DOHH2 (cell line): ENCODE results near the gene TMPRSS7.

Experiments
- EZH2phosphoT487 ChIP-seq: fragments of 200-600 bp; sonication (generic); IDR thresholded peaks from 2 replicates; pipeline ENCODE4 v1.6.1; 2017; ENCODE audit warnings: borderline replicate concordance, mild to moderate bottlenecking, antibody characterized with exemption, low read length, moderate library complexity, mixed read lengths
- TF ChIP-seq, protein P1 (sequence below): fragments of 200-600 bp; sonication (generic); IDR thresholded peaks from one replicate; pipeline ENCODE4 v1.5.1; 2014; ENCODE audit warnings: antibody characterized with exemption, mild to moderate bottlenecking, low read depth, low read length; ENCODE audit not compliant: poor library complexity, severe bottlenecking

DNA sequence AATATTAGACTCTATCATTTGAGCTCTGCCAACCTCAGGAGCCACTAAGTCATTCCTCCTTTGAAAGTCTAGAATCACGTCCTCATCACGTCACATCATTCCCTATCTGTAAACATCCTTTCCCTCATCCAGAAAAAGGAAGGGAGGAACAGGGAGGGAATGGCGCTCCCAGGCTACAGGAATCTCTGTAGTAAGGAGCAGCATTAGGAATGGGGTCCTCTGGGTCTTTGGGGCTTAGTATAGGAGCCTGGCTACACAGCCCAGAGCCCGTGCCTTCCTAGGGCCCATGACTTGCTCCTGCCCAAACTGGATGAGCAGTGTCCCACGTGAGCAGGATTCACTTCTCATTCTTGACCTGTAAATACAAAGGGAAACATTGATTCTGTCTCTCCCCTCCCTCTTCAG, 34.2 kb upstream of the TMPRSS7 start:
- TF ChIP-seq, protein P1, sequence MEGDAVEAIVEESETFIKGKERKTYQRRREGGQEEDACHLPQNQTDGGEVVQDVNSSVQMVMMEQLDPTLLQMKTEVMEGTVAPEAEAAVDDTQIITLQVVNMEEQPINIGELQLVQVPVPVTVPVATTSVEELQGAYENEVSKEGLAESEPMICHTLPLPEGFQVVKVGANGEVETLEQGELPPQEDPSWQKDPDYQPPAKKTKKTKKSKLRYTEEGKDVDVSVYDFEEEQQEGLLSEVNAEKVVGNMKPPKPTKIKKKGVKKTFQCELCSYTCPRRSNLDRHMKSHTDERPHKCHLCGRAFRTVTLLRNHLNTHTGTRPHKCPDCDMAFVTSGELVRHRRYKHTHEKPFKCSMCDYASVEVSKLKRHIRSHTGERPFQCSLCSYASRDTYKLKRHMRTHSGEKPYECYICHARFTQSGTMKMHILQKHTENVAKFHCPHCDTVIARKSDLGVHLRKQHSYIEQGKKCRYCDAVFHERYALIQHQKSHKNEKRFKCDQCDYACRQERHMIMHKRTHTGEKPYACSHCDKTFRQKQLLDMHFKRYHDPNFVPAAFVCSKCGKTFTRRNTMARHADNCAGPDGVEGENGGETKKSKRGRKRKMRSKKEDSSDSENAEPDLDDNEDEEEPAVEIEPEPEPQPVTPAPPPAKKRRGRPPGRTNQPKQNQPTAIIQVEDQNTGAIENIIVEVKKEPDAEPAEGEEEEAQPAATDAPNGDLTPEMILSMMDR, result no peak
- no peak for TF ChIP-seq EZH2phosphoT487
